ENCODE data around the gene MMP3.
A peak's percentile ranks its signal among the peaks of the same experiment; 100 is the strongest.
"Not testable (repeated sequence)": the region's sequence is repeated elsewhere in the genome, so short reads cannot be mapped to it uniquely, and the experiment has no call there.

Gene MMP3

GRCh38 chr11:102843489-102843888 is at the start of gene MMP3:
TSS of gene MMP3 (minus strand) at chr11:102843609. CDS start at chr11:102843546, 63 bp downstream.
- DNase-seq = no peak

GRCh38 chr11:102891736-102892135 is 48.3 kb upstream of the MMP3 start:
- no peak for DNase-seq

GRCh38 chr11:102886999-102887398 is 43.6 kb upstream of the MMP3 start:
- peak; percentile 51 for DNase-seq

GRCh38 chr11:102883141-102883540 is 39.7 kb upstream of the MMP3 start:
- DNase-seq = no peak

- DNase-seq = no peak
Measured at GRCh38 chr11:102882389-102883024, 39.1 kb upstream of the MMP3 start.

GRCh38 chr11:102879801-102880200 is 36.4 kb upstream of the MMP3 start:
- DNase-seq = no peak

GRCh38 chr11:102878595-102878994 is 35.2 kb upstream of the MMP3 start:
- no peak for DNase-seq

- no peak for DNase-seq
Measured at GRCh38 chr11:102874852-102875251, 31.4 kb upstream of the MMP3 start, which contains the start of gene MMP12. TSS of gene MMP12 (minus strand) at chr11:102874982. CDS start at chr11:102874937, 45 bp downstream.

- not testable (repeated sequence) for DNase-seq
Measured at GRCh38 chr11:102869354-102869964, 26.1 kb upstream of the MMP3 start.

- DNase-seq = no peak
Measured at GRCh38 chr11:102868339-102868738, 24.9 kb upstream of the MMP3 start.

- no peak for DNase-seq
Measured at GRCh38 chr11:102864724-102865123, 21.3 kb upstream of the MMP3 start.

GRCh38 chr11:102853956-102854355 is 10.5 kb upstream of the MMP3 start:
- DNase-seq = no peak

- no peak for DNase-seq
Measured at GRCh38 chr11:102853055-102853454, 9.6 kb upstream of the MMP3 start.

GRCh38 chr11:102850973-102851745 is 7.8 kb upstream of the MMP3 start:
- DNase-seq = no peak

GRCh38 chr11:102849311-102849710 is 5.9 kb upstream of the MMP3 start:
- DNase-seq = no peak

- DNase-seq = no peak
Measured at GRCh38 chr11:102846292-102846691, 2.9 kb upstream of the MMP3 start.

- DNase-seq = no peak
Measured at GRCh38 chr11:102842930-102843329, 479 bp downstream of the MMP3 start.

GRCh38 chr11:102840018-102840417 is 3.4 kb downstream of the MMP3 start:
- no peak for DNase-seq

- no peak for DNase-seq
Measured at GRCh38 chr11:102837646-102838045, 5.8 kb downstream of the MMP3 start.

GRCh38 chr11:102837156-102837555 is 6.3 kb downstream of the MMP3 start:
- no peak for DNase-seq

GRCh38 chr11:102836290-102836875 is 7.0 kb downstream of the MMP3 start:
- DNase-seq = no peak

- DNase-seq = no peak
Measured at GRCh38 chr11:102833731-102834130, 9.7 kb downstream of the MMP3 start.

GRCh38 chr11:102832612-102833011 is 10.8 kb downstream of the MMP3 start:
- DNase-seq = no peak
